Measurements from ENCODE around the gene CNOT6.

The CNOT6 gene

GRCh38 chr5:180557217-180557809 is 63.1 kb downstream of the CNOT6 start:
- Histone ChIP-seq H3K4me2 (ENCODE audit: low read length) (no peak overlapping the region), H3K36me3 (ENCODE audit: control insufficient read depth, insufficient read depth, low read length) (peaks cover 2% of the 10 kb centered on the region), H3K9ac (ENCODE audit: low read length) (no peak overlapping the region), H3K27me3 (ENCODE audit: insufficient read depth, low read length, poor library complexity) (no peaks in the 10 kb centered on the region), H2AK5ac (ENCODE audit: low read length) (no peak overlapping the region), H3K56ac (ENCODE audit: low read length) (no peak overlapping the region), H3K23ac (ENCODE audit: low read length) (no peak overlapping the region), H2BK5ac (ENCODE audit: low read length) (no peak overlapping the region), H2BK15ac (replicated peaks; ENCODE audit: low read depth) (no peak overlapping the region), H3K27ac (ENCODE audit: low read depth, low read length) (no peak overlapping the region), H3K79me2 (ENCODE audit: control insufficient read depth, insufficient read depth, low read length) (peaks cover 13% of the 10 kb centered on the region), H4K8ac (ENCODE audit: low read depth, low read length) (no peak overlapping the region), H4K5ac (ENCODE audit: low read length) (no peak overlapping the region), H3K18ac (ENCODE audit: low read length) (no peak overlapping the region), H3K4ac (ENCODE audit: low read depth, low read length) (no peak overlapping the region), H3K4me3 (ENCODE audit: low read length) (no peak overlapping the region), H3K79me1 (ENCODE audit: low read length) (peaks cover 13% of the 10 kb centered on the region), H2BK120ac (ENCODE audit: low read depth, low read length) (no peak overlapping the region), H3K4me1 (ENCODE audit: control insufficient read depth, low read depth, low read length) (no peaks in the 10 kb centered on the region)
- no CpG with 5 or more reads among the region's 2 CpGs for WGBS (ENCODE audit: extremely low coverage, insufficient coverage, low lambda C conversion rate)
- no peak for DNase-seq

GRCh38 chr5:180558232-180558631 is 64.1 kb downstream of the CNOT6 start:
- H2BK15ac ChIP-seq (replicated peaks; ENCODE audit: low read depth), result no peak overlapping the region
- H3K18ac ChIP-seq (ENCODE audit: low read length), result no peak overlapping the region
- WGBS (ENCODE audit: extremely low coverage, insufficient coverage, low lambda C conversion rate), result no CpG with 5 or more reads among the region's 11 CpGs
- DNase-seq, result no peak
- H3K27ac ChIP-seq (ENCODE audit: low read depth, low read length), result no peak overlapping the region
- no peaks in the 10 kb centered on the region for H3K27me3 ChIP-seq (ENCODE audit: insufficient read depth, low read length, poor library complexity)
- no peak overlapping the region for H4K8ac ChIP-seq (ENCODE audit: low read depth, low read length)
- no peak overlapping the region for H3K4me2 ChIP-seq (ENCODE audit: low read length)
- peaks cover 2% of the 10 kb centered on the region for H3K36me3 ChIP-seq (ENCODE audit: control insufficient read depth, insufficient read depth, low read length)
- H4K5ac ChIP-seq (ENCODE audit: low read length), result no peak overlapping the region
- no peak overlapping the region for H3K23ac ChIP-seq (ENCODE audit: low read length)
- H2BK5ac ChIP-seq (ENCODE audit: low read length), result no peak overlapping the region
- no peak overlapping the region for H2BK120ac ChIP-seq (ENCODE audit: low read depth, low read length)
- H3K4ac ChIP-seq (ENCODE audit: low read depth, low read length), result no peak overlapping the region
- peaks cover 13% of the 10 kb centered on the region for H3K79me1 ChIP-seq (ENCODE audit: low read length)
- no peak overlapping the region for H3K4me3 ChIP-seq (ENCODE audit: low read length)
- H2AK5ac ChIP-seq (ENCODE audit: low read length), result no peak overlapping the region
- no peak overlapping the region for H3K9ac ChIP-seq (ENCODE audit: low read length)
- no peak overlapping the region for H3K56ac ChIP-seq (ENCODE audit: low read length)
- no peaks in the 10 kb centered on the region for H3K4me1 ChIP-seq (ENCODE audit: control insufficient read depth, low read depth, low read length)
- H3K79me2 ChIP-seq (ENCODE audit: control insufficient read depth, insufficient read depth, low read length), result peaks cover 13% of the 10 kb centered on the region

GRCh38 chr5:180563994-180564393 is 69.8 kb downstream of the CNOT6 start:
- no peak overlapping the region for H4K8ac ChIP-seq (ENCODE audit: low read depth, low read length)
- no peak for DNase-seq
- peaks cover 13% of the 10 kb centered on the region for H3K79me1 ChIP-seq (ENCODE audit: low read length)
- no CpG with 5 or more reads among the region's 3 CpGs for WGBS (ENCODE audit: extremely low coverage, insufficient coverage, low lambda C conversion rate)
- H2BK5ac ChIP-seq (ENCODE audit: low read length), result no peak overlapping the region
- H3K9ac ChIP-seq (ENCODE audit: low read length), result no peak overlapping the region
- no peak overlapping the region for H2BK120ac ChIP-seq (ENCODE audit: low read depth, low read length)
- H3K4me1 ChIP-seq (ENCODE audit: control insufficient read depth, low read depth, low read length), result no peaks in the 10 kb centered on the region
- H2AK5ac ChIP-seq (ENCODE audit: low read length), result no peak overlapping the region
- H2BK15ac ChIP-seq (replicated peaks; ENCODE audit: low read depth), result no peak overlapping the region
- no peak overlapping the region for H3K56ac ChIP-seq (ENCODE audit: low read length)
- no peak overlapping the region for H3K23ac ChIP-seq (ENCODE audit: low read length)
- no peak overlapping the region for H3K18ac ChIP-seq (ENCODE audit: low read length)
- peaks cover 5% of the 10 kb centered on the region for H3K36me3 ChIP-seq (ENCODE audit: control insufficient read depth, insufficient read depth, low read length)
- H3K4ac ChIP-seq (ENCODE audit: low read depth, low read length), result no peak overlapping the region
- no peak overlapping the region for H3K4me3 ChIP-seq (ENCODE audit: low read length)
- no peaks in the 10 kb centered on the region for H3K27me3 ChIP-seq (ENCODE audit: insufficient read depth, low read length, poor library complexity)
- no peak overlapping the region for H3K4me2 ChIP-seq (ENCODE audit: low read length)
- no peak overlapping the region for H4K5ac ChIP-seq (ENCODE audit: low read length)
- H3K27ac ChIP-seq (ENCODE audit: low read depth, low read length), result no peak overlapping the region
- peaks cover 7% of the 10 kb centered on the region for H3K79me2 ChIP-seq (ENCODE audit: control insufficient read depth, insufficient read depth, low read length)

GRCh38 chr5:180568914-180569313 is 74.7 kb downstream of the CNOT6 start:
- Histone ChIP-seq H3K23ac (ENCODE audit: low read length) (no peak overlapping the region), H3K4me2 (ENCODE audit: low read length) (no peak overlapping the region), H2AK5ac (ENCODE audit: low read length) (no peak overlapping the region), H3K27me3 (ENCODE audit: insufficient read depth, low read length, poor library complexity) (no peaks in the 10 kb centered on the region), H4K8ac (ENCODE audit: low read depth, low read length) (no peak overlapping the region), H2BK5ac (ENCODE audit: low read length) (no peak overlapping the region), H3K4me3 (ENCODE audit: low read length) (no peak overlapping the region), H3K79me2 (ENCODE audit: control insufficient read depth, insufficient read depth, low read length) (no peaks in the 10 kb centered on the region), H2BK15ac (replicated peaks; ENCODE audit: low read depth) (no peak overlapping the region), H3K18ac (ENCODE audit: low read length) (no peak overlapping the region), H4K5ac (ENCODE audit: low read length) (no peak overlapping the region), H3K9ac (ENCODE audit: low read length) (no peak overlapping the region), H3K4me1 (ENCODE audit: control insufficient read depth, low read depth, low read length) (no peaks in the 10 kb centered on the region), H3K27ac (ENCODE audit: low read depth, low read length) (no peak overlapping the region), H3K79me1 (ENCODE audit: low read length) (peaks cover 6% of the 10 kb centered on the region), H2BK120ac (ENCODE audit: low read depth, low read length) (no peak overlapping the region), H3K4ac (ENCODE audit: low read depth, low read length) (no peak overlapping the region), H3K36me3 (ENCODE audit: control insufficient read depth, insufficient read depth, low read length) (peaks cover 8% of the 10 kb centered on the region), H3K56ac (ENCODE audit: low read length) (no peak overlapping the region)
- WGBS (ENCODE audit: extremely low coverage, insufficient coverage, low lambda C conversion rate), result no CpG with 5 or more reads among the region's 8 CpGs
- DNase-seq, result no peak

- no peak for DNase-seq
- no peak overlapping the region for H3K27ac ChIP-seq (ENCODE audit: low read depth, low read length)
- no peak overlapping the region for H3K4me3 ChIP-seq (ENCODE audit: low read length)
- H4K5ac ChIP-seq (ENCODE audit: low read length), result no peak overlapping the region
- H3K9ac ChIP-seq (ENCODE audit: low read length), result no peak overlapping the region
- no peak overlapping the region for H2AK5ac ChIP-seq (ENCODE audit: low read length)
- H3K27me3 ChIP-seq (ENCODE audit: insufficient read depth, low read length, poor library complexity), result no peaks in the 10 kb centered on the region
- H3K79me2 ChIP-seq (ENCODE audit: control insufficient read depth, insufficient read depth, low read length), result no peaks in the 10 kb centered on the region
- no peak overlapping the region for H3K18ac ChIP-seq (ENCODE audit: low read length)
- no peak overlapping the region for H2BK120ac ChIP-seq (ENCODE audit: low read depth, low read length)
- peaks cover 5% of the 10 kb centered on the region for H3K36me3 ChIP-seq (ENCODE audit: control insufficient read depth, insufficient read depth, low read length)
- no peak overlapping the region for H3K4ac ChIP-seq (ENCODE audit: low read depth, low read length)
- no peaks in the 10 kb centered on the region for H3K4me1 ChIP-seq (ENCODE audit: control insufficient read depth, low read depth, low read length)
- no peak overlapping the region for H3K4me2 ChIP-seq (ENCODE audit: low read length)
- H3K79me1 ChIP-seq (ENCODE audit: low read length), result no peaks in the 10 kb centered on the region
- H2BK5ac ChIP-seq (ENCODE audit: low read length), result no peak overlapping the region
- no peak overlapping the region for H3K56ac ChIP-seq (ENCODE audit: low read length)
- no peak overlapping the region for H2BK15ac ChIP-seq (replicated peaks; ENCODE audit: low read depth)
- no peak overlapping the region for H3K23ac ChIP-seq (ENCODE audit: low read length)
- WGBS (ENCODE audit: extremely low coverage, insufficient coverage, low lambda C conversion rate), result no CpG with 5 or more reads among the region's 2 CpGs
- no peak overlapping the region for H4K8ac ChIP-seq (ENCODE audit: low read depth, low read length)
Measured at GRCh38 chr5:180575571-180575970, 81.4 kb downstream of the CNOT6 start.

GRCh38 chr5:180580681-180581080 is 86.5 kb downstream of the CNOT6 start:
- H3K23ac ChIP-seq (ENCODE audit: low read length), result no peak overlapping the region
- peaks cover 2% of the 10 kb centered on the region for H3K36me3 ChIP-seq (ENCODE audit: control insufficient read depth, insufficient read depth, low read length)
- WGBS (ENCODE audit: extremely low coverage, insufficient coverage, low lambda C conversion rate), result no CpG with 5 or more reads among the region's 6 CpGs
- no peak overlapping the region for H3K4me2 ChIP-seq (ENCODE audit: low read length)
- H3K56ac ChIP-seq (ENCODE audit: low read length), result no peak overlapping the region
- no peak overlapping the region for H3K4me3 ChIP-seq (ENCODE audit: low read length)
- no peak overlapping the region for H2BK120ac ChIP-seq (ENCODE audit: low read depth, low read length)
- no peak overlapping the region for H3K27ac ChIP-seq (ENCODE audit: low read depth, low read length)
- H3K79me2 ChIP-seq (ENCODE audit: control insufficient read depth, insufficient read depth, low read length), result no peaks in the 10 kb centered on the region
- H4K8ac ChIP-seq (ENCODE audit: low read depth, low read length), result no peak overlapping the region
- H2BK5ac ChIP-seq (ENCODE audit: low read length), result no peak overlapping the region
- no peak overlapping the region for H4K5ac ChIP-seq (ENCODE audit: low read length)
- no peak overlapping the region for H3K9ac ChIP-seq (ENCODE audit: low read length)
- no peaks in the 10 kb centered on the region for H3K27me3 ChIP-seq (ENCODE audit: insufficient read depth, low read length, poor library complexity)
- H2BK15ac ChIP-seq (replicated peaks; ENCODE audit: low read depth), result no peak overlapping the region
- H3K18ac ChIP-seq (ENCODE audit: low read length), result no peak overlapping the region
- H3K4ac ChIP-seq (ENCODE audit: low read depth, low read length), result no peak overlapping the region
- H3K79me1 ChIP-seq (ENCODE audit: low read length), result no peaks in the 10 kb centered on the region
- no peak overlapping the region for H2AK5ac ChIP-seq (ENCODE audit: low read length)
- DNase-seq, result no peak
- no peaks in the 10 kb centered on the region for H3K4me1 ChIP-seq (ENCODE audit: control insufficient read depth, low read depth, low read length)
